Epithelial cell of prostate (primary cell): ENCODE results near the gene GPR152.

ENCODE experiments used
- DNase-seq: peaks from one replicate; pipeline ENCODE4 v3.0.0-alpha.2; 2011; ENCODE audit warnings: low read depth, low spot score
- H3K27ac ChIP-seq: fragments of 450-650 bp; 2 replicates; pipeline ENCODE4 v1.5.1; 2017; ENCODE audit warnings: mild to moderate bottlenecking

The GPR152 gene

GRCh38 chr11:67442504-67443404 is 9.8 kb downstream of the GPR152 start:
- DNase-seq = no peak
- peak overlapping the region; percentile 69 for H3K27ac ChIP-seq

GRCh38 chr11:67441731-67442351 is 10.7 kb downstream of the GPR152 start:
- DNase-seq = no peak

GRCh38 chr11:67441098-67441563 is 11.4 kb downstream of the GPR152 start:
- no peak for DNase-seq
- no peak overlapping the region for H3K27ac ChIP-seq

More at GRCh38 chr11:67441731-67442351, 10.7 kb downstream of the GPR152 start:
- H3K27ac ChIP-seq = no peak overlapping the region

- H3K27ac ChIP-seq = no peak overlapping the region
- no peak for DNase-seq
Observed at GRCh38 chr11:67440229-67441097, 12.1 kb downstream of the GPR152 start.

- DNase-seq = no peak
- no peak overlapping the region for H3K27ac ChIP-seq
Observed at GRCh38 chr11:67439321-67440228, 13.0 kb downstream of the GPR152 start.

GRCh38 chr11:67438158-67438902 is 14.2 kb downstream of the GPR152 start:
- no peak for DNase-seq
- no peak overlapping the region for H3K27ac ChIP-seq

- DNase-seq = no peak
- H3K27ac ChIP-seq = no peak overlapping the region
Observed at GRCh38 chr11:67437809-67438157, 14.7 kb downstream of the GPR152 start.

- no peak for DNase-seq
- H3K27ac ChIP-seq = no peak within 1 kb of the TSS
Observed at GRCh38 chr11:67437082-67437808, 15.3 kb downstream of the GPR152 start, which contains the start of gene PTPRCAP. Gene PTPRCAP, minus strand, starts transcription at chr11:67437682. Its CDS starts 63 bp downstream, at chr11:67437619.

- DNase-seq = no peak
- H3K27ac ChIP-seq = no peak overlapping the region
Observed at GRCh38 chr11:67436459-67437081, 16.0 kb downstream of the GPR152 start.

- no peak overlapping the region for H3K27ac ChIP-seq
Observed at GRCh38 chr11:67435727-67436458, 16.6 kb downstream of the GPR152 start.

GRCh38 chr11:67435031-67435726 is 17.4 kb downstream of the GPR152 start:
- DNase-seq = no peak
- no peak overlapping the region for H3K27ac ChIP-seq

More at GRCh38 chr11:67435727-67436458, 16.6 kb downstream of the GPR152 start:
- no peak for DNase-seq

- no peak for DNase-seq
Observed at GRCh38 chr11:67434395-67434881, 18.1 kb downstream of the GPR152 start.

GRCh38 chr11:67433536-67434394 is 18.8 kb downstream of the GPR152 start:
- no peak for DNase-seq
- H3K27ac ChIP-seq = no peak overlapping the region

More at GRCh38 chr11:67434395-67434881, 18.1 kb downstream of the GPR152 start:
- H3K27ac ChIP-seq = no peak overlapping the region

GRCh38 chr11:67432655-67433349 is 19.7 kb downstream of the GPR152 start:
- DNase-seq = no peak
- no peak overlapping the region for H3K27ac ChIP-seq
